Stimulated activated CD8-positive, alpha-beta memory T cell treated with anti-CD3 and anti-CD28 coated beads, Interleukin-7, amount 100 ng/mL, for 48 hours (primary cell): ENCODE results near the gene FRAT1.
"Not testable (repeated sequence)": the region's sequence is repeated elsewhere in the genome, so short reads cannot be mapped to it uniquely, and the experiment has no call there.

Experiments used
- DNase-seq, 2 donors: peaks; one replicate each; pipeline ENCODE4 v3.0.0-alpha.2; 2020; ENCODE audit warnings: low read depth in 1 of 2; ENCODE audit errors: extremely low read depth in 1 of 2

FRAT1 gene

DNA sequence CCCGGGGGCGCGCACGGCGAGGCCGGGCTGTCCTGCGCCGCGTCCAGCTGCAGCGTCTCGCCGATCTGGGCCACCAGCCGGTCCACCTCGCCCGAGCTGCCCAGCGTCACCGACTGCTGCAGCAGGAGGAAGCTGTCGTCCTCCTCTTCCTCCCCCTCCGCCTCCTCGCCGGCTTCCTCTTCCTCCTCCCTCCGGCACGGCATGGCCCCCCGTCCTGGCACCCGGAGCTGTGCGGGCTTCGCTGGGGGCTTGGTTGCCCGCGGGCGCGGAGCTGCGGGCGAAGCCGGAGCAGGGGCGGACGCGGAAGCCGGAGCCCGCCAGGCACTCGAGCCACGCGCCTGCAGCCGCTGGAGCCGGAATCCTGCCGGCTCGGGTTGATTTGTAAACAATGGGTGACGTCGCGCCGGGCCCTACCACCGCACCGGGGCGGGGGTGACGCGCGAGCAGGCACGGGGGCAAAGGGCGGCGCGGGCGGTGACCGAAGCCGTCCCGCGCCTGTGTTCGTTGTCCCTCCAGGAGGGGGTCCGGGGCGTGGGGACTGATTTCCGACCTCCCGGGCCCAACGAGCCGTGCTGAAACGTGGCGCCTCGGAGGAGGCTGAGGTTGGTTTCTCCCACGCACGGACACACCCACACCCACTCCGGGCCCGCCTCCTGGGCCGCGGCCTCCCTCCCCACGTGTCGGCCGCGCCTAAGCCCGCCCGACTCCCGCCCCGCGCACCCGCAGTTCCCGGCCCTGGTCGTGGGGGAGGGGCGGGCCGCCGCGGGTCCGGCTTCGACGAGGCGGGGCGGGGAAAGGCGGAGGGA lies 15.5 kb downstream of the FRAT1 start, which contains the start of gene FRAT2:
FRAT2 (minus strand) TSS at position 360 of the 806 bp plus-strand sequence; CDS start at position 203, 157 bp downstream.
- peak; percentile 70 to 72 for DNase-seq

DNA sequence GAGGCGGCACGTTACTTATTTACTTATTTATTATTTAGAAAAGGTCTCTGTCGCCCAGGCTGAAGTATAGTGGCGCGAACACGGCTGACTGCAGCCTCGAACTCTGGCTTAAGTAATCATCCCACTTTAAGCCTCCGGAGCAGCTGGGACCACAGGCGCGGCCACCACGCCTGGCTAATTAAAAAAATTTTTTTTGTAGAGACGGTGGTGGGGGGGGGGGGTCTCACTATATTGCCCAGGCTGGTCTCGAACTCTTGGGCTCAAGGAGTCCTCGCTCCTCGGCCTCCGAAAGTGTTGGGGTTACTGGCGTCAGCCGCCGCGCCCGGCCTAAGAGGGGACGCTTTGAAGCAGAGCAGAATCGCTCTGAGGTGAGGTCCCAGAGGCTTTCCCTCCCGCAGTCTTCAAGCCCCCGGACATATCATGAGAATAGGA lies 16.1 kb downstream of the FRAT1 start:
- no peak for DNase-seq

- DNase-seq: no peak
Measured at GRCh38 chr10:97336006-97336405, 16.9 kb downstream of the FRAT1 start.

DNA sequence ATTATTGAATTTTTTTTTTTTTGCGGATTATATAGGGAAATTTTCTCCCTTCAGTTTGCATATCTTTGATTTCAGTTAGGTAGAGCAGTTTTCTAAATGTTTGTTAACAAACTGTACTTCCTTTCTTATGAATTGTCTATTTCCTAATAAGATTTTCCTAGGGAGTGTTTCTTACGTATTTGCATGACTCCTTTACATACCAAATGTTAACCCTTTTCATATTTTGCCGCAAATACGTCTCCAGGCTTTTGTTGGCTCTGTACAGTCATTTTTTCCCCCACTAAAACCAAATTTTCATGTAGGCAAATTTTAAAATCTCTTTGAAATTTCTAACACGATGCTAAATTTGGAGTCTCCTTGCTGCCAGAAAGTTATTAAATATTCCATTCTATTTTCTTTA lies 17.4 kb downstream of the FRAT1 start:
- DNase-seq: no peak

- DNase-seq: no peak
Measured at GRCh38 chr10:97336942-97337831, 18.1 kb downstream of the FRAT1 start.

- DNase-seq: no peak
Measured at GRCh38 chr10:97338041-97338440, 19.0 kb downstream of the FRAT1 start.

- no peak for DNase-seq
Measured at GRCh38 chr10:97341416-97341815, 22.3 kb downstream of the FRAT1 start.

- DNase-seq: not testable (repeated sequence)
Measured at GRCh38 chr10:97343664-97344063, 24.6 kb downstream of the FRAT1 start.

DNA sequence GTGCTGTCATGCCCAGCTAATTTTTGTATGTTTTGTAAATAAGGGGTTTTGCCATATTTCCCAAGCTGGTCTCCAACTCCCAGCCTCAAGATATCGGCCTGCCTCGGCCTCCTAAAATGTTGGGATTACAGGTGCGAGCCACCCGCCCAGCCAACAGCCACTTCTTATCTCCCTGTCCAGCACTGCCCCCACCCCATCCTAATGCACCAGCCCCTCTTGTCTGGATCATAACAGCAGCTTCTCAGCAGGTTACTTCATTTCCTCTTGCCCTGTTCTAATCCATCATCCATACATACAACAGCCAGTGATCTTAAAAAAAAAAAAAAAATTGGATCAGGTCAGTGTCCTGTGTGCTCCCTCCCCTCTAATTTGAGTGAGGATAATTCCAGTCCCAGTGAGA lies 28.2 kb downstream of the FRAT1 start:
- no peak for DNase-seq

DNA sequence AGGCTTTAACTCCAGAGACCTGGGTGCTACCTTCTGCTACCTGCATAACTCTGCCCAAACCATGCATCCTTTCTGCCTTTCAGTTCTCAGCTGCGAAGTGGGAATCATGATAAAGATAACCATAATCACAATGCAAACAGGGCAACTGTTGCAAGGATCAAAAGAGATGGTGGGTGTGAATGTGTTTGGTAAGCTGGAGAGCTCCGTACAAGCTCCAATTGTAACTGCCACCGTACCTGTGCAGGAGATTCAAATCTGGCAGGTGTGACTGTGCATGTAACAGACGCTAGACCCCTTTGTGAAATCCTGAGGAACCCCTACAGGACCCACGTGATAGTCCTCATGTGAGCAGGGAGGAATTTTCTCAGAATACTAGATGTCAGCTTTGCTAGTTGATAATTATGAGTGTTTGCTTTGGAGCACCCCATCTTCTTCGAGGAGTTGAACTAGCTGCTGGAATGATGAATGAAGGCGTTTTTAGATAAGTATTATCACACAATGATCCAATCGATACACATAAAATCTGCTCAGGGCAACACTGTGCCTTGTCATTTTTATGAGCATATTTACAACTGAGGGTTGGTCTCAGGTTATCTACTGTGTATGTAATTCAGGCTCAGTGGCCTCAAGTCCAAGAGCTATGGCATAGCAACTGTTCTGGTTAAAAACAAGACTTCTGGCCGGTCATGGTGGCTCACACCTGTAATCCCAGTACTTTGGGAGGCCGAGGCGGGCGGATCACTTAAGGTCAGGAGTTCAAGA lies 30.9 kb downstream of the FRAT1 start:
- DNase-seq: no peak

DNA sequence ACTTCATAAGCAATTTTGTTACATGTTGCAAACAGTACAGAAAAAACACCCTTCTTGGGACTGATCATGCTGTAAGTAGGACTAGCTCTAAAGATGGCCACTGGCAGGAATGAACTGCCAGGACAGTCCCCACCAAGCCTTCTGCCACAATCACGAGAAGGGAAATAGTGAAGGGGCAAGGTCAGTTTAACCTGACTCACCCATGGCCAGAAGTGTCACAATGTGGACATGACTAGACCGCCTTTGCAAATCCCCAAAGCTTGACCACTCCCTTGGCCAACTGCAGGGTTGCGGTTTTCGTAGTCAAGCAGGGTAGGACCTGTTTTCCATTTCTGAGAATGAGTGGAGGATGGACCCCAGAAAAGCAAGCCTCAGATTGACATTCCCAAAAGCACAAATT lies 34.9 kb downstream of the FRAT1 start:
- DNase-seq: no peak

GRCh38 chr10:97355571-97355975 lies 36.5 kb downstream of the FRAT1 start:
- no peak for DNase-seq

- no peak for DNase-seq
Measured at GRCh38 chr10:97356318-97356914, 37.3 kb downstream of the FRAT1 start.

- DNase-seq: no peak
Measured at GRCh38 chr10:97356918-97357317, 37.8 kb downstream of the FRAT1 start.

DNA sequence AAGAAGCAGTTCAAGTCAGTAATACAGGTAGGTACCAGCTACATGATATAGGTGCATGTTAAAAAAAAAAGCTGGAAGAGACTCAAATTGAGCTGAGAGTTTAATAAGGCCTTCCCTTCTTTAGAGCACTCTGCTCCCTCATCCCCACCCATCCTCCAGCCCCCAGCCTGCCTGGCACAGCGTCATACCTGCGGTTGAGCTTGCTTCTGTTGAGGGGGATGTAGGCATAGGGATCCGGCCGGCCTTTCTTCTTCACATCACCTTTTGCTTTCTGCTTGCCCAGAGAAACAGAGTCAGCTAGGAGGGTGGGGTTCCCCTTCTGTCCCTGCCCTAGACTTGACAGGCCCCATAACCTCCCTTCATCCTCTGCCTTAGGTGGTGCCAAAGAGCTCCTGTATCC lies 39.3 kb downstream of the FRAT1 start:
- no peak for DNase-seq

GRCh38 chr10:97358781-97359180 lies 39.7 kb downstream of the FRAT1 start:
- no peak for DNase-seq

DNA sequence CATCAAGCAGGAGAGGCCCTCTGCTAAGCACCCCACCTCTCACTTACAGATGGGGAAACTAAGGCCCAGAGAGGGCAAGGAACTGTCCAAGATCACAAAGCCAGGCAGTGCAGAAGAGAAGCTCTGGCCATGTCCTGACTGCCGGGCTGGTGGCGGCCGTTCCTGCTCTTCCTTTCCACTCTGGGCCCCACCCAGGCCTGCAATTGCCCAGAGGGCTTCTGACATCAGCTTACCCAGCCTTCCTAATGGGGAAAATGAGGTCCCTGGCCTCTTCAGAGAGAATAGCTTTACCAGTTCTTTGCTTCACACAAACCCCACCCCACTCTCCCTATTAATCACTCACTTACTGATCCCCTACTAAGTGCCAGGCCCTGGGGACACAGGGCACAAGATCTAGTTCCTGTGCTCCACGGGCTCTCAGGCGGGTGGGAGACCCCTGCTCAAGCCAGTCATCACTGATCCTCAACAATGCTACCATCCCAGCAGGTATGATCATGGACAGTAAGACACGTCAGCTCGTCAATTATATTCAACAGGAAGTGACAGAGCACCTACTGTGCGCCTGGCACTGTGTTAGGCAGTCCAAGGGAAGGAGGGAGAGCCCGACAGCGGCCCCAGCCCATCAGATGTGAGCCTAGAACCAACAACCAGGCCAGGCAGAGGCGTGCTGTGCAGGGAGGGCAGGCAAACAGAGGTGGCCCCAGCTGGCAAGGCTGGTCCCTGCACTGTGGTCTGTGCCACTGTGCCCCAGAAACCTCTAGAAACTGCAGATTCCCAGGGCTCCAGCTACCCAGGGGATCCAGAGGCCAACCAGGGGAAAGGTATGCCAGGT lies 41.9 kb downstream of the FRAT1 start:
- DNase-seq: no peak

DNA sequence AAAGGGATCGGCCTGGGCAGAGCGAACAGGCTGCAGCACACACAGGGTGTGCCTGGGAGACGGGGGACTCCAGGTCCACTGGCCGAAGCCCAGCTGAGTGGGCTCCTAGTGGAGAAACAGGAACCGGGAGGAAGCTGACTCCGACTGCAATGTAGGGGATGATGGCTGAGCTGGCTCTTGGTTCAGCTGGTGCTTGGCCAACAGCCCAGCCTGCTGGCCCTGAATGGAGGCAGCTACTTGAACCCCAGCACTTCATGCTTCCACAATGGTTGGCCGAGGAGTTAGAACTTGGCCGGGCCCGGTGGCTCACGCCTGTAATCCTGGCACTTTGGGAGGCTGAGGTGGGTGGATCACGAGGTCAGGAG lies 42.4 kb downstream of the FRAT1 start:
- DNase-seq: no peak

GRCh38 chr10:97362310-97363033 lies 43.4 kb downstream of the FRAT1 start:
- no peak for DNase-seq
